NCI-H2196 treated with DMSO at 0.1 percent for 48 hours (cell line): ENCODE results near the gene MOB3C.

ENCODE experiments used
- DNase-seq: peaks from one replicate; lab custom pipeline; 2025; ENCODE audit not compliant: unreplicated experiment; lab: John Stamatoyannopoulos, UW

The MOB3C gene

DNA sequence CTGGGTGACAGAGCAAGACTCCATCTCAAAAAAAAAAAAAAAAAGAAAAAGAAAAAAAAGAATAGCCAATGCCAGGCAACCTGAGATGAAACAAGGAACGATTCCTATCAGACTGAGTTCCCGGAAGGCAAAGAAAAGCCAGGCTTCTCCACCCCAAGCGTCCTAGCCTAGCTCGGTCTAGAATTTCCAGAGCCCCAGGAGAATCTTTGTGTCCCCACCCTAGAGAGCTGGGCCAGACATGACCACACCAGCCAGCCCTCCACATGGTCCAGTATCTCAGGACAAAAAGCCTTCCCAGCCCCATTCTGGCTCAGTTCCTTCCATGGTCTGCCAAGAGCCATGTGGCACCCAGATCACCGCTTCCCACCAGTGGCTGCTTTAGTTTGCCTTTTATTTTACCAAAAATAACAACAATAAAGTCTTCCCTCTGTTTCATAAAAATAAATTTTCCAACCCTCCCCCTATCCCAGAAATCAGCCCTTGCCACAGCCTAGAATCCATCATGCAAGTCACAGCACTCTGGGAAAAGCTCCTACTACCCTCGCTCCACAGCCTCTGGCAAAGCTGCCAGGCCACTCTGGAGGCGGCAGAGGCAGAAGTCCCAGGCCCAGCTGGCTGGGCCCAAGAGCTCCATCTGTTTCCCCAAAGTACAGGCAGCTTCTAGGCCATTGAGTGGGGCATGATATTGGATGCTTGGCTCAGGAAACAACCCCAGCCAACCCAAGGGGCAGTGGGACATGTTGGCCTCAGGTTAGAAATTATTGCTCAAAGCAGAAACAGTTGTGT is 9.1 kb downstream of the MOB3C start:
- no peak for DNase-seq

DNA sequence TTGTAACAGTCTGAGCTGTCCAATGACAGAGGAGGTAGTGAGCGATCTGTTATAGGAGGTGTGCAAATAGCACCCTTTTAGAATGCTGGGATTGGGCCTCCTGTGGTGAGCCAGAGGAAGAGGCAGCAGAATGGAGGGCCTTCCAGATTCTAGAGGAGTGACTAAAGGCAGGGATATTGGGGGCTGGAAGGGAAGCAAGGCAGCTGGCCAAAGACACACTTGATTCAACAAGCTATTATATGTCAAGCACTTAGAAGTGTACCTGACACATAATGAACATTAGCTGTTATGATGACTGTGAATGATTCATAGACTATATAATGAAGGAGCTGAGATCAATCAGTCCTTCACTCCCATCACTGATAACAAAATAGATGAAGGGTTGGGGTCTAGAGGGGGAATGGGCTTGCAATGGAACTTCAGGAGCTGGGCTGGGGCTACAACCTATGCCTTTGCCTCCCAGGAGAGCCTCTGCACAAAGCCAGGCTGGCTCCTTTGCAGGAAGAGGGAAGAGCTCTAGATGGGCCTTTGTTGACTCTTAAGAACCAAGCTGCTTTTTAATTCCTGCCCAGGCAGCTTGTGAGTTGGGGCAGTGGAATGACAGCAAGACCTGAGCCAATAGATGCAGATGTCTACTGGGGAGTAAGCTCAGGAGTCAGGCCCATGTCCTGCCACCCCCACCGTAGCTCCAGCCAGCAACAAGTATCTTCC is 10.2 kb downstream of the MOB3C start:
- peak; percentile 38 for DNase-seq

DNA sequence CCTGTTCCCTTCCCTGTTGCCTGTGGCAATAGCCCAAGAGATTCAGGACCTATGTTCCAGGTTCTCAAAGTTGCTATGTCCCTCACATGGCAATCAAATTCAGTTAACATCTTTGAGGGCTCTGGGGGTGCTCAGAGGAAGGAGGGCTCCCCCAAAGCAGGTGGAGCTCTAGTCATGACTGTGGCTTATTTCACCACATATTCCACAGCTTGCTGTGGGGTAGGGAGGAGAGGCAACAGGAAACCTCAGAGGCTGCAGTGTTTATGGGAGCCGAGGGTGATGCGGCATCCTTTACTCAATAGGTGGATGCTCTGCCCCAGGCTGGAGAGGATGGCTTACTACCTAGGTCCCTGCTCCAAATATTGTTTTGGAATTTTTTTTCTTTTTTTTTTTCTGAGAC is 11.4 kb downstream of the MOB3C start:
- DNase-seq: no peak

DNA sequence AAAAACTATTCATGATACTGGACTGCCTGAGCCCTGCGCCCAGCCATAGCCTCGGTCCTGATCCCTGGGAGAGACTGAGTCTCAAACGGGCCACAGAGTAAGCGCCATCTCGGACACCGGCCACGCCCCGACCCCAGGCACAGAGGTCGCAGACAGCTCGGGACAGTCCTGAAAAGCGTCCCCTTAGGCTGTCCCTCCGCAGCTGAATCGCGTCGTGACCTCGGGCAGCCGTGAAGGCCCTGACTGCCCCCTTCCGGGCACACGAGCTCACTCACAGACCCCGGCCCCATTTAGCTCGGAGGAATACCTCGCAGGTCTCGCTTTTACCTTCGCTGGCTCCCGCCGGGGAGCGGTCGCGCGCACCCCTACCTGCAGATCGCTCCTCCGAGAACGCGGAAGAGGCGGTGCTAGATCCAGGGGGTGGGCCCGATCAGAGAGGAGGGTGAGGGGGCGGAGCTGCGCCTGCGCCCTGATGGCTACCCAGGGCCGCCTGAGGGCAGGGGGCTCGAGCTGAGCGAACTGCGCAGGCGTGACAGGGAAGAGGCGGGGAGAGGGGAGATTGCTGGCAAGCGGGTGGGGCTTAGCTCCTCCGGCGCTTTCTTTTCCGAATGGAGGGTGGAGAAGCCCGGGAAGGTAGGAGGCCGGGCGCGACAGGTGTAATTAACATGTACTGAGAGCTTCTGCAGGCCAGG is 12.6 kb downstream of the MOB3C start, which contains the start of gene MKNK1:
Gene MKNK1 (minus strand): TSS at position 411 of the 692 bp plus-strand sequence. CDS start 20,941 bp downstream, outside the sequence.
- peak; percentile 90 for DNase-seq

DNA sequence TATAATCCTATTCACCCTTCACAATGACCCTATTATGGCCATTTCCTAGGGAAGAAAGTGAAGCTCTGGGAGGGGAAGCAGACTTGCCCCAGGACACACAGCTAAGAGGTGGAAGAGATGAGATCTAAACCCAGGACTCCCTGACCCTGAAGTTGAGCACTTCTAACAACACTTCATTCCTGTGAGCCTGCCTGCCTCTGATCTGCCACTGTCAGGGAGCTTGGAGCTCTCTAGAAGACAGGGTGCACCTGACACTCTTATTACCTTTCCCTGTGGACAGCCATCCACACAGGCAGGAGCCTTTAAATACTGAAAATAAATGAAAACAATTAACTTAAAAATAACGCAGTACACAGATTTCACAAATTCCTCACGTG is 13.1 kb downstream of the MOB3C start:
- no peak for DNase-seq

DNA sequence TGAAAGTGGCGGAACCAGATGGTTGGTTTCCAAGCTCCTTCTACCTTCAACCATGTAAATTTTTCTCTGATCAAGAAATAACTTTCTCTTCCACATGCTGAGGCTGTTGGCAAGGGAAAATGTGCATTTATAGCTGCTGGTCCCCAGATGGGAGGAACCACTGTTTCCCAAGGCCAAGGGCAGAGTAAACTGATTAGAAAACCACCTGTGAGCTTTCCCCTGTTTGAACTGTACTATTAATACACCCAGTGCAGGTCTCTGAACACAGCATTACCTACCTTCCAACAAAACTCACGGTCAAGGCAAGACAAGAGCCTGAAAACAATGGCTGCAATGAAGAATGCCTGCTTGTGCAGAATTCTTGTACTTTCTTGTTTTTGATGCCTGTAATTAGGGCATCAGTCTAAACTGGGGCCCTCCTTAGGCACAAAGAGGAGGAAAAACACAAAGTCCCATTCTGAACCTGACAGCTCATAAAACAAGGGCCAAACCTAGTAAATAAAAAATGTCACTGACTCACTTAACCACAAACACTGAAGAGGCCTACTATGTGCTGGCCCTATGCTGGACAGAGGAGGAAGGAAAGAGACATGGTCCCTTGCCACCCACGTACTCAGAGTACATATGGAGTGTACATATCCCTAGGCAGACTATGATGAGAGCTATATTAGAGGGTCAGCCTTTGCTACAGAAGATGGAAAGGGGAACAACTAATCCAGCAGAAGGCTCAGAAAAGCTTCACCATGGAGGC is 15.2 kb downstream of the MOB3C start:
- no peak for DNase-seq

DNA sequence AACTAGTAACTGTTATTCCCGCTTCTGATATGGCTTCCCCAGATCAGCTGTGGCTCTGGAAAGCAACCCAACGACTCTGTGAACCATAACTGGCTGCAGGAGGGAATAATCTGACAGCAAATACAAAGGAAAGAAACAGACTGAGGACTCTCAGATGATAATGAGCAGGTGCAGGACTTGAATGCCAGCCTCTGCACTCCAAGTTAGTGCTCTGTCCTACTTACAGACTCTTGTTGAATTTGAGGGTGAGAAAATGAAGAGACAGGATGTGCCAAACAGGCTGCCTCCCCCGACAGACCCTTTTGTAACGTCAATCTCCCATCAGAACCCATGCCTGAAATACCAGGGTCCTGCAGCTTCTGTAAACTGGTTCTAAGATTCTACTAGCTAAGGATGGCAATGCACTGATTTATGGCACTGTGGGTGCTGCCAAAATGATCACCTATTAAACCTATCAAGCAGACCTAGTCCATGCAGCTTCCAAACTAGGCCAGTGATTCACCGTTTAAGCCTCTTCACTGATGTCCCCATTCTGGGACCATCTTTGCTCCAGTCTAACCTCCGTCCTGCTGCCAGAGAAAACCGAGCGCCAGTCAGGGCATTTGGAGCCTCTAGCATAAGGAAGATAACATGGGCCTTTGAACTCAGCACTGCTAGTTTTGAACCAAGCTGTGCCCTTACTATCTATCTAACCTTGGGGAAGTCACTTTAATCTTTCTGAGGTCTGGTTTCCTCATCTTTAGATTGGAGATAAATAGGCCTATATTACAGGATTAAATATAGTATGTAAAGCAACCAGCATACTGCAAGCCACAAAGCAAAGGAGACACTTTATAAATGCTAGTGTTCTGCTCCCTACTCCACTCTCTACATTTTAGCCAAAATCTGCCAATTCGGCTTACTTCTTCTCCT is 17.3 kb downstream of the MOB3C start:
- no peak for DNase-seq

DNA sequence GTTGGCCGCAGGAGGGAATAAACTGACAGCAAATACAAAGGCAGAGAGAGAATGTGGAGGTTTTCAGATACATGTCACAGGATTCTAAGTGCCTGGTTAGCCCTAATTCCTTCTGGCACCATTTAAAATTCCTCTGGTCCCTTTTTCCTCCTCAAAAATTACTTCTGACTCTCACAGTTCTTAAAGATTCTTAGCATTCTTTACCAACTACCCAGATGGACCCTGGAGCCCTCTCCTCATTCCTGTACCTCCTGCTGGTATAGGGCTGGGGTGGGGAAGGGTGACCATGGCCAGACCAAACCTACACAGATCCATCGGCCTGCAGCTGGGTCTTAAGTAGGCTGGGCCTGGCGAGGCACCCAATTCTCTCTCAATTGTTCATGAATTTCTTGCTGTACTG is 19.8 kb downstream of the MOB3C start:
- no peak for DNase-seq

DNA sequence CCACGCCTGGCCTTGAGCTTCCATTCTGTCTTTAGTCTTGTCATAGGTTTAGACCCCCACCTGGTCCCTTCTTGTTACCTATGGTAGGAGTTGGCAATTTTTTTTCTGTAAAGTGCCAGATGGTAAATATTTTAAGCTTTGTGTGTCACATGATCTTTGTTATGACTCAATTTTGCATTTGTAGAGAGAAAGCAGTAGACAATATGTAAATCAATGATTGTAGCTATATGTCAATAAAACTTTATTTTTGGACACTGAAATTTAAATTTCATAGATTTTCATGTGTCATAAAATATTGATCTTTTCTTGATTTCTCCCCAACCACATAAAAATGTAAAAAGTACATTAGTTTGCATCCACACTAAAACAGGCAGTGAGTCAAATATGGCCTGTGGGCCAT is 20.6 kb downstream of the MOB3C start:
- no peak for DNase-seq

DNA sequence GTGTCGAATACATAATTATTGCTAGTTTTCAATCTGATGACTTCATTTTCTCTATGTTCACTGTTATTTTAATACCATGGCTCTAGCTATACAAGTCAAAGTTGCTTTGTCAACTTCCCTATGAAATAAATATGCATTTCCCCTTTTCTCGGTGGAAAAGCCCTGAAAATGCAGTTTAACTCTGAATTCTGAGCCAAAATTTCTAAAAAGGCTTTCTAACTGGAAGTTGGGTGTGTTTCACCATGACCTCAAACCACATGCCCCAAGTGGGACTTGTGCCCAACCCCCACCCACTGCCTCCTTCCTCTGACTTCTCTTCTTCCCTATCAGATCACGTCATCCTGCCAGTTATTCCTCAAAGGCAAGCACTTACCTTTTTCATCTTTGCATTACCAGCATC is 21.5 kb downstream of the MOB3C start:
- no peak for DNase-seq

DNA sequence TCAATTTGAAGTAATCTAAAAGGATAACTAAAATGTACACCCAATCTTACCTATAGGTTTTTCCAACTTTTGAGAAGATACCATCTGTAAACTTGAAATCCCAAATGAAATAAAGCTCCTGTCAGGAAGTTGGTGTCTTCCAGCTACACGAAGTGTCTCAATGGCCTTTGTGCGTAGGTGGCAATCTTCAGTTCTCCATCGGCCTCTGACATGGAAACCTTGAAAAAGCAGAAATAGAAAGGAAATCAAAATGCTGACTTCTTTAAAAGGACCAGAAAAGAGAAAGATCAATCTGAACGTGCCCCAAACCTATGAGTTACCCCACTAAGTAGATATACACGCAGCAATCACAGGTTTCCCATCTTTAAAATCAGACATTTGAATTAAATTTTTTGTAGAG is 22.5 kb downstream of the MOB3C start:
- no peak for DNase-seq

DNA sequence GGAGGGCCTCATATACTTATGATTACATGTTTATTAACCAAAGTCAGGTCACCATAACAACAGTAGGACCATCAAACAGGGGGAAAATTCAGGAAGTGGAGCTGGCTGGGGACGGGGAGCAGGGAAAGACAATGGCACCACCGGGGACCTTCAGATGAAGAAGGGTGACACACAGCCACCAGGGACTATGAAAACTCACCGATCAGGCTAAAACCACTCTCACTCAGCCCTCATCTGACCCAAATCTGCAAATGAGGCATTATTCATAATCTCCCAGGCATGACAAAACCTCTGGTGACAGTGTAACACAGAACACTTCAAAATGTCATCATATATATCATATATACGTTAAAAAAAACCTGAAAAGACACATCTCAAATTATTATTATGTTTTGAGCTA is 23.8 kb downstream of the MOB3C start:
- DNase-seq: no peak

DNA sequence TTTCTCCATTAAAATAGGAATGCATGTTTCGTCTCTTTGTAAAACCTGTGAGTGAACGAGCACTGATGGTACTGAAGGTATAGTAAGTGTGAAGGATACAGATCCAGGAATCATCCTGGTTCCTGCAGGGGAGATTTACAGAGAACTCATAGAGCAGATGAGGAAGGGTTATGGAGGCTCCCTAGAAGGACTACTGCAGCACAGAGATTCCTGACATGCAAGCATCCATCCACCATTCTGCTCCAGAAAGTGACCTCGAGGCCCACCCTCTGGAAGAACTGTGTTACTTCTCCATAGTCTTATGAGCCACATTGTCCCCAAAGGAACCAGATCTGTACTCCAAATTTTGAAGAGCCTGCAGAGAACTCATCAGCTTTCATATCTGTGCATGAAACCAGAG is 27.1 kb downstream of the MOB3C start:
- DNase-seq: no peak

DNA sequence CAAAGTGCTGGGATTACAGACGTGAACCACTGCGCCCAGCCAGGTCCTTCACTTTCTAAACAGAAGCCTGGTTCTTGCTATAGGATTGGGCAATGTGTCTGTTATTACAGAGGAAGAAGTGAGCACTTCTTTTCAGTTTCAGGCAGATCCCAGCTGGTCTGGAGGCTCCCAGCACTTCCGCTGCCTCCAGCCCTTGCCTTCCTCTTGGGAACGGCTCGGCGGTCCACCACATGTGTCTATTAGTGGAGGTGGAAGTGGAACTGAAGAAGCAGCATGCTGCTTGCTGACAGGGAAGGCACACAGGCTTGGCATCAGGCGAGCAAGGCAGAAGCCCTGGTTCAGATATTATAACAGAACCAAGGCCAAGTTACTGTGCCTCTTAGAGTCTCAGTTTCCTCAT is 29.5 kb downstream of the MOB3C start:
- no peak for DNase-seq

DNA sequence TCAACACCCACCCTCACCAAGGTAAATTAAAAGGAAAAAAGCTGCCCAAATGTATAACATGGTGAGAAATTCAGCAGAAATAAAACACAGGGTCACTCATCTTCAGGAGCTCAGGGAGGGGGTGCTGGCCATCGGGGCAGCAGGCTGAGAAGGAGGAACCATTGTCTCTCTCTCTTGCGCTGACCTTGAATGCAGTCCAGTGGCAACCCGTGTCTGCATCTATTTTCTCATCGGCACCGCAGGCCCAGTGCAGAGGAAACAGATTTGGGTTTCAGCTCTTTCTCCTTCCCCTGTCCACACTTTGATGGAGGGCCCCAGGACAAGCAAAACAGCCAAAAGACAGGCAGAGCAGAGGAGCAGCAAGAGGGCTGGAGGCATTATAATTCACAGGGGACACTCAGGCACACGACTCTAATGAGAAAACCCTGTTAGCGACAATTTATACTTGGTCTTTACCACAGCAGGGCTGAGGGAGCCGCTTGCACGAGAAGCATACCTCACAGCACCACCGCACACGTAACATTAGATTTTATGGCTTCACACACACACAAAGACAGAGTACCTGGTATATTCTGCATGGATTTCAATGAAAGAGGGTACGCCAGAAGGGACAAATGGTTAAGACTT is 31.2 kb downstream of the MOB3C start:
- DNase-seq: no peak

DNA sequence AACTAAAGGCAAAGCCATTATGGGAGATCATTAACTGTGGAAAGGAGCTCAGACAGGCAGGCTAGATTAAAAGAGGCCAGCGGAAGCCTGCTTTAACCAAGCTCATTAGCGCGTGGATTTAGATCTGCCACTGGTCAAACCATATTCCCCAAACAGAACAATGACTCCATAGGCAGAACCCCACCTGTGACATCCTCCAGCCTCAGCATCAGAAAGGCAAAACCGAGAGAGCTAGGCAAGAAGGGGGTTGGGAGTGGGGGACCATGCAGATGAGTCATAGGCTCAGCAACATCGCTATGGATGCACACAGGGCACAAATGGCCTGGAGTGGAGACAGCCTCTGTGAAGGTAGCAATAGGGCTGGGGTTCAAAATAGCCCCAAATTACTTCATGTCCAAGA is 33.1 kb downstream of the MOB3C start:
- no peak for DNase-seq

DNA sequence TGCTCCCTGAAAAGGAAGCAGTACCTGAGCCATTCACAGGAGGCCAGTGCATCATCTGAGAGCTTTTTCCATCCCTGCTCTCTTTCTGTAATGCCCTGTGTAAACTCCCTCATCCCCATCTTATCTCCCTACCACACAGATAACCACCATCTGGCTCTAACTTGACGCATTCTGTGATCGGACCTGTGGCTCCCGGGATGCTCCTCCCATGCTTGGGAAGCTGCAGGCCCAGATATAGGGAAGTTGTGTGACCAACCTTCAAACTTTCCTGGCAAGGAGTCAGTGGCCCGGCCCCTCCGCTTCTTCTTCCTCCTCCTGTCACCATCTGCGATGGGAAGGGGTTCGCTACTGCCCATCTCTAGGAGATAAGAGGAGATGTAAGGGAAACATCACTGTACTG is 33.6 kb downstream of the MOB3C start:
- no peak for DNase-seq

DNA sequence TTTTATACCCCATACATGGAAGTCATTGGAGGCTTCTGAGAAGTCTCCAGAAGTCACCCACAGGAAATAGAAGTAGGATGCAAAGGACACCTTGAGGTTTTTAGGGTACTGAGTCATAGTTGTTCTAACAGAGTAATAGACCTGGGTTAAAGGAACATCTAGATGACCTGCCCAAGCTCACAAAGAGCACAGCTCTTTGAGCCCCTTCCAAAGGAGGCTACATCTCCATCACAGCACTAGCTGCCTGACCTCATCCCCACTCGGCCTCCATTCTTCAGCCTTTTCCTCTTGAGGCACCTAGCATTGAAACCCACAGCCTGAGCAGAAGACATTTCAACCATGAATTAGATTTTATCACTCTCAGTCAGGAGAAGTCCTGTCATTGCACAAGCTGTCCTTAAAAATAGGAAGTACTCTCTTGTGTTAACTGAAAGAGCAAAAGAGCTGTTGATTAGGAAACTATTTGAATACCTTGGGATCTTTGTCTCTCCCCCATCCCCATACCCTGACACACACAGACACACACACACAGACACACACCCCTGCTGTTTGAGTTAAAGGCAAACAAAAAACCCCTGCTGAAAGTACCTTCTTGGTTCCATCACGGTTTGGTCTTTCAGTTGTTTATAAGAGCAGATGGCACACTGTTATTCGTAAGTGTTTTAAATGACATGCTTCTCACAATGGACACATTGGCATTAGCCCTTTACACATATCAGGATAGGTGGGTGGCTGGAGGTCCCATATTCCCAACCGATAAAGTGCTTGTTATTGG is 34.7 kb downstream of the MOB3C start:
- DNase-seq: no peak
